HepG2 (cell line): Measurements from ENCODE around the gene MMP25. TPM values are rescaled to one million over a fixed set of nuclear protein-coding genes. Genes with fewer than 3 reads are reported as not detected.

ENCODE experiments used
- CREM ChIP-seq, 2 experiments: sonication (generic) in 1 of 2; formaldehyde crosslinking in 1 of 2; IDR thresholded peaks; 2 replicates each; pipeline versions ENCODE4 v1.4.0 to v1.6.1; 2016 to 2020; ENCODE audit warnings: antibody characterized with exemption in 1 of 2, mild to moderate bottlenecking in 1 of 2, missing genetic modification reagents in 1 of 2
- GATA4 ChIP-seq: sonication (generic); IDR thresholded peaks from 2 replicates; pipeline ENCODE4 v1.6.1; 2016; ENCODE audit warnings: antibody characterized with exemption, low read depth, borderline replicate concordance
- MED1 ChIP-seq: sonication (generic); formaldehyde crosslinking; IDR thresholded peaks from 2 replicates; pipeline ENCODE4 v1.4.0; 2020; ENCODE audit warnings: missing genetic modification reagents
- POLR2A ChIP-seq, 2 experiments: IDR thresholded peaks; 2 replicates each; pipeline ENCODE4 v1.6.1; 2011; ENCODE audit warnings: low read depth in 2 of 2, low read length in 2 of 2, mild to moderate bottlenecking in 1 of 2, moderate library complexity in 1 of 2; ENCODE audit not compliant: insufficient read depth in 1 of 2
- SAP130 ChIP-seq: IDR thresholded peaks from 2 replicates; pipeline ENCODE4 v1.6.1; 2016; ENCODE audit warnings: low read depth
- TEAD2 ChIP-seq: sonication (generic); formaldehyde crosslinking; IDR thresholded peaks from 2 replicates; pipeline ENCODE4 v1.9.0; 2021; ENCODE audit warnings: missing genetic modification reagents
- YY1 ChIP-seq: IDR thresholded peaks from 2 replicates; pipeline ENCODE4 v1.6.1; 2011; ENCODE audit warnings: low read length, low read depth, moderate library complexity, mild to moderate bottlenecking; ENCODE audit not compliant: insufficient read depth, insufficient replicate concordance
- ZNF230 ChIP-seq: sonication (generic); formaldehyde crosslinking; IDR thresholded peaks from 2 replicates; pipeline ENCODE4 v1.4.0; 2020; ENCODE audit warnings: mild to moderate bottlenecking, missing genetic modification reagents
- ZNF34 ChIP-seq: sonication (generic); formaldehyde crosslinking; IDR thresholded peaks from 2 replicates; pipeline ENCODE4 v1.4.0; 2020; ENCODE audit warnings: mild to moderate bottlenecking, missing genetic modification reagents, borderline replicate concordance
- ZNF558 ChIP-seq: sonication (generic); formaldehyde crosslinking; IDR thresholded peaks from 2 replicates; pipeline ENCODE4 v1.9.0; 2022; ENCODE audit warnings: mild to moderate bottlenecking, missing genetic modification reagents, borderline replicate concordance
- ZNF678 ChIP-seq: sonication (generic); formaldehyde crosslinking; IDR thresholded peaks from 2 replicates; pipeline ENCODE4 v1.4.0; 2020; ENCODE audit warnings: mild to moderate bottlenecking, missing genetic modification reagents
- ZNF766 ChIP-seq: sonication (generic); formaldehyde crosslinking; IDR thresholded peaks from 2 replicates; pipeline ENCODE4 v1.5.0; 2020; ENCODE audit warnings: missing genetic modification reagents, borderline replicate concordance
- ZNF841 ChIP-seq: sonication (generic); formaldehyde crosslinking; IDR thresholded peaks from 2 replicates; pipeline ENCODE4 v1.8.1; 2023; ENCODE audit warnings: missing genetic modification reagents, borderline replicate concordance
- polyA plus RNA-seq, 8 experiments: library from polyadenylated mRNA; depleted of rRNA in 3 of 8; stranded (reverse) in 7 of 8; unstranded in 1 of 8; fragments of >200 nt; fragmentation: Illumina TruSeq in 4 of 8; extraction: Trizol in 4 of 8; gene quantifications; 2 replicates each; pipeline versions ENCODE4 v1.2.1 to v1.2.3, GENCODE V29; 2011 to 2016; ENCODE audit warnings: low read depth in 4 of 8, missing spikeins in 1 of 8, mixed read lengths in 1 of 8; ENCODE audit not compliant: insufficient read depth in 1 of 8
- total RNA-seq, 5 experiments: library from RNA; depleted of rRNA; stranded (reverse); fragments of >200 nt; fragmentation: Illumina TruSeq; extraction: Trizol; gene quantifications; 2 replicates each; pipeline ENCODE4 v1.2.3, GENCODE V29; 2016; ENCODE audit warnings: low read depth in 1 of 5
- TF ChIP-seq, protein P1 (sequence below): sonication (generic); formaldehyde crosslinking; IDR thresholded peaks from 2 replicates; pipeline ENCODE4 v1.4.0; 2020; ENCODE audit warnings: missing genetic modification reagents, borderline replicate concordance
- TF ChIP-seq, protein P2 (sequence below): sonication (generic); formaldehyde crosslinking; IDR thresholded peaks from 2 replicates; pipeline ENCODE4 v1.4.0; 2020; ENCODE audit warnings: mild to moderate bottlenecking, missing genetic modification reagents
- TF ChIP-seq, protein P3 (sequence below): sonication (generic); formaldehyde crosslinking; IDR thresholded peaks from 2 replicates; pipeline ENCODE4 v1.8.0; 2023; ENCODE audit warnings: mild to moderate bottlenecking, missing genetic modification reagents
- TF ChIP-seq, protein P4 (sequence below): sonication (generic); formaldehyde crosslinking; conservative IDR thresholded peaks from 2 replicates; pipeline ENCODE4 v1.4.0; 2020; ENCODE audit warnings: mild to moderate bottlenecking, missing genetic modification reagents, moderate library complexity
- TF ChIP-seq, protein P5 (sequence below): sonication (generic); formaldehyde crosslinking; IDR thresholded peaks from 2 replicates; pipeline ENCODE4 v1.5.0; 2020; ENCODE audit warnings: missing genetic modification reagents, mild to moderate bottlenecking, borderline replicate concordance

MMP25 gene
- total and polyA plus RNA-seq, 2 of the 13 experiments (the other 11 are each of a cell fraction or from before 2014, with no cell fraction given) = 0.04 to 0.08 TPM

DNA sequence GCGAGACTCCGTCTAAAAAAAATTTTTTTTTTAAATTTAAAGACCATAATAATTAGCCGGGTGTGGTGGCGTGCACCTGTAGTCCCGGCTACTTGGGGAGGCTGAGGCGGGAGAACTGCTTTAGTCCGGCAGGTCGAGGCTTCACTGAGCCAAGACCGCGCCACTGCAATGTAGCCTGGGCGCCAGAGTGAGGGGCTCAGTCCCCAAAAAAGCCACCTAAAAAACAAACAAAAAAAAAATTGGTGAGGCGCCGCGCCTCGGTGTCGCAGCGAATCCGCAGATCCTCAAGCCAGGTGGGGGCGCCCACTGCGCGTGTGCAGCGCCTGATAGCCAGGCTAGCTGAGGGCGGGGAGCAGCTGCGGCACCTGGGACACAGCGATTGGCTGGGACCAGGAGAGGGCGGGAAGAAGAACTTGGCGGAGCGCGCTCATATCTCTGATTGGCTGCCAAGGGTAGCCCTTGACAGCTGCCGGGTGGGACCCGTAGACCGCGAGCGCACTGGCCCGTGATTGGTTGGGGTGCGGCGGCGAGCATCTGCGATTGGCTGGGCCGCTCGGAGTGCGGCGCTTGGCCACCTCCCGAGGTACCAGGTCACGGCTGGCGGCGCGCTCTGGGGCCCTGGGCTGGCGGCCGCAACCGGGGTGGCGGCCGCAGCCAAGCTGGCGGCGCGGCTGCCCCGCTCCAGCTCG lies 42.6 kb upstream of the MMP25 start (continued):
- TF ChIP-seq, protein P1, sequence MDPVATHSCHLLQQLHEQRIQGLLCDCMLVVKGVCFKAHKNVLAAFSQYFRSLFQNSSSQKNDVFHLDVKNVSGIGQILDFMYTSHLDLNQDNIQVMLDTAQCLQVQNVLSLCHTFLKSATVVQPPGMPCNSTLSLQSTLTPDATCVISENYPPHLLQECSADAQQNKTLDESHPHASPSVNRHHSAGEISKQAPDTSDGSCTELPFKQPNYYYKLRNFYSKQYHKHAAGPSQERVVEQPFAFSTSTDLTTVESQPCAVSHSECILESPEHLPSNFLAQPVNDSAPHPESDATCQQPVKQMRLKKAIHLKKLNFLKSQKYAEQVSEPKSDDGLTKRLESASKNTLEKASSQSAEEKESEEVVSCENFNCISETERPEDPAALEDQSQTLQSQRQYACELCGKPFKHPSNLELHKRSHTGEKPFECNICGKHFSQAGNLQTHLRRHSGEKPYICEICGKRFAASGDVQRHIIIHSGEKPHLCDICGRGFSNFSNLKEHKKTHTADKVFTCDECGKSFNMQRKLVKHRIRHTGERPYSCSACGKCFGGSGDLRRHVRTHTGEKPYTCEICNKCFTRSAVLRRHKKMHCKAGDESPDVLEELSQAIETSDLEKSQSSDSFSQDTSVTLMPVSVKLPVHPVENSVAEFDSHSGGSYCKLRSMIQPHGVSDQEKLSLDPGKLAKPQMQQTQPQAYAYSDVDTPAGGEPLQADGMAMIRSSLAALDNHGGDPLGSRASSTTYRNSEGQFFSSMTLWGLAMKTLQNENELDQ (CRISPR knock-in tag) = no peak
- TF ChIP-seq ZNF34 (CRISPR knock-in tag) (no peak), ZNF230 (CRISPR knock-in tag) (no peak), MED1 (CRISPR knock-in tag) (peak; percentile 68), ZNF766 (no peak), POLR2A (IDR thresholded peaks at IDR 0.05; ENCODE audit: insufficient read depth in 1 of 2, low read depth in 2 of 2, low read length in 2 of 2) (no peak; a peak in 1 of 4 replicates), TEAD2 (CRISPR knock-in tag) (no peak), ZNF841 (CRISPR knock-in tag) (no peak), SAP130 (CRISPR knock-in tag) (peak; percentile 88), YY1 (peak; percentile 81), GATA4 (no peak), CREM (IDR thresholded peaks at IDR 0.05) (peak; percentile 49), CREM (CRISPR knock-in tag; IDR thresholded peaks at IDR 0.05) (no peak), ZNF678 (no peak), ZNF558 (no peak)
- TF ChIP-seq, protein P2, sequence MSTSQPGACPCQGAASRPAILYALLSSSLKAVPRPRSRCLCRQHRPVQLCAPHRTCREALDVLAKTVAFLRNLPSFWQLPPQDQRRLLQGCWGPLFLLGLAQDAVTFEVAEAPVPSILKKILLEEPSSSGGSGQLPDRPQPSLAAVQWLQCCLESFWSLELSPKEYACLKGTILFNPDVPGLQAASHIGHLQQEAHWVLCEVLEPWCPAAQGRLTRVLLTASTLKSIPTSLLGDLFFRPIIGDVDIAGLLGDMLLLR (CRISPR knock-in tag) = no peak
- TF ChIP-seq, protein P3, sequence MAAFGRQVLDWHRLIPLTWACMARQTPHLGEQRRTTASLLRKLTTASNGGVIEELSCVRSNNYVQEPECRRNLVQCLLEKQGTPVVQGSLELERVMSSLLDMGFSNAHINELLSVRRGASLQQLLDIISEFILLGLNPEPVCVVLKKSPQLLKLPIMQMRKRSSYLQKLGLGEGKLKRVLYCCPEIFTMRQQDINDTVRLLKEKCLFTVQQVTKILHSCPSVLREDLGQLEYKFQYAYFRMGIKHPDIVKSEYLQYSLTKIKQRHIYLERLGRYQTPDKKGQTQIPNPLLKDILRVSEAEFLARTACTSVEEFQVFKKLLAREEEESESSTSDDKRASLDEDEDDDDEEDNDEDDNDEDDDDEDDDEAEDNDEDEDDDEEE (CRISPR knock-in tag) = no peak
- TF ChIP-seq, protein P4, sequence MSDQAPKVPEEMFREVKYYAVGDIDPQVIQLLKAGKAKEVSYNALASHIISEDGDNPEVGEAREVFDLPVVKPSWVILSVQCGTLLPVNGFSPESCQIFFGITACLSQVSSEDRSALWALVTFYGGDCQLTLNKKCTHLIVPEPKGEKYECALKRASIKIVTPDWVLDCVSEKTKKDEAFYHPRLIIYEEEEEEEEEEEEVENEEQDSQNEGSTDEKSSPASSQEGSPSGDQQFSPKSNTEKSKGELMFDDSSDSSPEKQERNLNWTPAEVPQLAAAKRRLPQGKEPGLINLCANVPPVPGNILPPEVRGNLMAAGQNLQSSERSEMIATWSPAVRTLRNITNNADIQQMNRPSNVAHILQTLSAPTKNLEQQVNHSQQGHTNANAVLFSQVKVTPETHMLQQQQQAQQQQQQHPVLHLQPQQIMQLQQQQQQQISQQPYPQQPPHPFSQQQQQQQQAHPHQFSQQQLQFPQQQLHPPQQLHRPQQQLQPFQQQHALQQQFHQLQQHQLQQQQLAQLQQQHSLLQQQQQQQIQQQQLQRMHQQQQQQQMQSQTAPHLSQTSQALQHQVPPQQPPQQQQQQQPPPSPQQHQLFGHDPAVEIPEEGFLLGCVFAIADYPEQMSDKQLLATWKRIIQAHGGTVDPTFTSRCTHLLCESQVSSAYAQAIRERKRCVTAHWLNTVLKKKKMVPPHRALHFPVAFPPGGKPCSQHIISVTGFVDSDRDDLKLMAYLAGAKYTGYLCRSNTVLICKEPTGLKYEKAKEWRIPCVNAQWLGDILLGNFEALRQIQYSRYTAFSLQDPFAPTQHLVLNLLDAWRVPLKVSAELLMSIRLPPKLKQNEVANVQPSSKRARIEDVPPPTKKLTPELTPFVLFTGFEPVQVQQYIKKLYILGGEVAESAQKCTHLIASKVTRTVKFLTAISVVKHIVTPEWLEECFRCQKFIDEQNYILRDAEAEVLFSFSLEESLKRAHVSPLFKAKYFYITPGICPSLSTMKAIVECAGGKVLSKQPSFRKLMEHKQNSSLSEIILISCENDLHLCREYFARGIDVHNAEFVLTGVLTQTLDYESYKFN (CRISPR knock-in tag) = peak; percentile 39
- TF ChIP-seq, protein P5, sequence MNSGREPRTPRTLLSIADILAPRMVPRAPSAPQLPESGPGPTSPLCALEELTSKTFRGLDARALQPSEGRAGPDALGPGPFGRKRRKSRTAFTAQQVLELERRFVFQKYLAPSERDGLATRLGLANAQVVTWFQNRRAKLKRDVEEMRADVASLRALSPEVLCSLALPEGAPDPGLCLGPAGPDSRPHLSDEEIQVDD = no peak
